Ishikawa (cell line): Measurements from ENCODE around the gene AEBP1.

Source experiments
- CEBPB ChIP-seq: IDR thresholded peaks from 2 replicates; pipeline ENCODE4 v1.6.1; 2012
- CREB1 ChIP-seq: IDR thresholded peaks from 2 replicates; pipeline ENCODE4 v1.6.1; 2012; ENCODE audit warnings: low read depth
- EGR1 ChIP-seq: IDR thresholded peaks from 2 replicates; pipeline ENCODE4 v1.6.1; 2012
- EP300 ChIP-seq: IDR thresholded peaks from 2 replicates; pipeline ENCODE4 v1.6.1; 2012; ENCODE audit warnings: borderline replicate concordance
- FOXM1 ChIP-seq: IDR thresholded peaks from 2 replicates; pipeline ENCODE4 v1.6.1; 2012; ENCODE audit warnings: low read depth, borderline replicate concordance
- MAX ChIP-seq: IDR thresholded peaks from 2 replicates; pipeline ENCODE4 v1.6.1; 2012
- NFIC ChIP-seq: IDR thresholded peaks from 2 replicates; pipeline ENCODE4 v1.6.1; 2012
- RAD21 ChIP-seq: IDR thresholded peaks from 2 replicates; pipeline ENCODE4 v1.6.1; 2012; ENCODE audit warnings: low read depth
- REST ChIP-seq: IDR thresholded peaks from 2 replicates; pipeline ENCODE4 v1.6.1; 2012; ENCODE audit warnings: low read depth, mild to moderate bottlenecking
- TAF1 ChIP-seq: IDR thresholded peaks from 2 replicates; pipeline ENCODE4 v1.6.1; 2012; ENCODE audit warnings: low read depth, mild to moderate bottlenecking
- TCF12 ChIP-seq: IDR thresholded peaks from 2 replicates; pipeline ENCODE4 v1.6.1; 2012; ENCODE audit warnings: low read depth
- TEAD4 ChIP-seq: IDR thresholded peaks from 2 replicates; pipeline ENCODE4 v1.6.1; 2012
- USF1 ChIP-seq: IDR thresholded peaks from 2 replicates; pipeline ENCODE4 v1.6.1; 2012
- YY1 ChIP-seq: IDR thresholded peaks from 2 replicates; pipeline ENCODE4 v1.6.1; 2012; ENCODE audit warnings: low read depth
- ZBTB7A ChIP-seq: IDR thresholded peaks from 2 replicates; pipeline ENCODE4 v1.6.1; 2012; ENCODE audit warnings: low read depth

Gene AEBP1

GRCh38 chr7:44064791-44065430 lies 39.2 kb upstream of the AEBP1 start:
- TF ChIP-seq TEAD4 (no peak), RAD21 (no peak), ZBTB7A (no peak)

GRCh38 chr7:44065431-44066110 lies 38.6 kb upstream of the AEBP1 start, which contains the start of gene PGAM2:
PGAM2 (minus strand) TSS chr7:44065567; CDS start chr7:44065529, 38 bp downstream.
- TF ChIP-seq CREB1 (no peak), YY1 (0 out of 2 replicates have a peak, but pooled peaks have one; percentile 16)

GRCh38 chr7:44066111-44066460 lies 38.1 kb upstream of the AEBP1 start:
- TF ChIP-seq ZBTB7A (no peak), USF1 (no peak), CREB1 (no peak), TAF1 (no peak), FOXM1 (no peak), EP300 (no peak), TCF12 (no peak), CEBPB (no peak), TEAD4 (no peak), NFIC (no peak), EGR1 (no peak), MAX (no peak), RAD21 (no peak), REST (no peak)

GRCh38 chr7:44066494-44067063 lies 37.6 kb upstream of the AEBP1 start:
- no peak for TF ChIP-seq EP300
- TF ChIP-seq CREB1, result no peak
- no peak for TF ChIP-seq RAD21
- no peak for TF ChIP-seq TCF12
- no peak for TF ChIP-seq FOXM1
- no peak for TF ChIP-seq EGR1
- no peak for TF ChIP-seq TEAD4
- no peak for TF ChIP-seq CEBPB
- TF ChIP-seq MAX, result no peak
- no peak for TF ChIP-seq TAF1

GRCh38 chr7:44067064-44067951 lies 36.8 kb upstream of the AEBP1 start:
- TF ChIP-seq TEAD4, result no peak

- TF ChIP-seq NFIC, result peak; percentile 59
- TF ChIP-seq CREB1, result no peak
Measured at GRCh38 chr7:44068054-44068453, 36.1 kb upstream of the AEBP1 start.

- TF ChIP-seq USF1 (no peak), NFIC (no peak), MAX (no peak), CREB1 (no peak)
Measured at GRCh38 chr7:44071726-44072363, 32.3 kb upstream of the AEBP1 start.
